Endothelial cell of umbilical vein (primary cell): Measurements from ENCODE around the gene TMEM120A.

Source experiments
- POLR2A ChIP-seq: IDR thresholded peaks from 2 replicates; pipeline ENCODE4 v1.6.1; 2012; ENCODE audit warnings: low read depth, mild to moderate bottlenecking, control low read depth, low read length
- POLR2AphosphoS5 ChIP-seq: IDR thresholded peaks from 2 replicates; pipeline ENCODE4 v1.6.1; 2012; ENCODE audit warnings: low read depth, mild to moderate bottlenecking, control low read depth, low read length, moderate library complexity; ENCODE audit not compliant: insufficient read depth

DNA sequence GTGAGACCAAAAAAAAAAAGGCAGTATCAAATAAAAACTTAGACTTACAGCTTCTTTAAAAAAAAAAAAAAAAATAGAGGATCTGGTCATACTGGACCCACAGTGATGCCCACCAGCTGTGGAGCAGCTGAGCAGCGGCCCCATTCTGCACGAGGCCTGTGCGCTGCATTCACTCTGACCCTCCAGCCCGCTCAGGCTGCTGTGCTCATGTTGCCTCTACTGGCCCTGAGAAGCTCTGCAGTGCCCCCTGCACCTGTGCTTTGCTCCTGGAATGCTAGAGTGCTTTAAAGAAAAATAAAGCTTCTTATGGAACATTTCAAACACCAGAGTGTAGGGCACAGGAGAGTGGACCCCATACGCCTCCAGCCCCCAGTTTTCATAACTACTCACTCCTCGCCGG, 33.2 kb downstream of the TMEM120A start:
- TF ChIP-seq POLR2AphosphoS5 (no peak), POLR2A (no peak)
